Endothelial cell of umbilical vein (primary cell): ENCODE data around the gene HOXC11. TPM values are rescaled to one million over a fixed set of nuclear protein-coding genes. Genes with fewer than 3 reads are reported as not detected.

Experiments used
- BruUV-seq: library from RNA; stranded (reverse); fragments of 400-500 nt; replicated peaks from 2 replicates; lab custom pipeline; 2021; lab: Mats Ljungman, UMichigan
- CTCF ChIA-PET: fragments of 300-600, 350-600 bp; sonication (Branson Sonifier 250); formaldehyde crosslinking; loops from one replicate; lab custom pipeline; 2021; ENCODE audit warnings: antibody characterized with exemption, inconsistent platforms; lab: Charles Lee
- POLR2A ChIA-PET: fragments of 300-600, 350-600 bp; sonication (Branson Sonifier 250); formaldehyde crosslinking; loops from one replicate; lab custom pipeline; 2021; ENCODE audit warnings: antibody characterized with exemption, inconsistent platforms; lab: Charles Lee
- DNase-seq: peaks from one replicate; pipeline ENCODE4 v3.0.0-alpha.2; 2011; ENCODE audit warnings: low read depth, low spot score
- FAIRE-seq: peaks from 2 replicates; lab custom pipeline; 2011; peaks lifted over from hg19 to GRCh38; lab: Jason Lieb, UNC
- H2AFZ ChIP-seq: 2 replicates; pipeline ENCODE4 v1.6.0; 2012; ENCODE audit warnings: low read depth, low read length, control low read depth, inconsistent platforms
- H3K27ac ChIP-seq: 2 replicates; pipeline ENCODE4 v1.5.1; 2011; ENCODE audit warnings: low read depth, mild to moderate bottlenecking, control low read depth, low read length, moderate library complexity; ENCODE audit not compliant: insufficient read depth
- H3K27me3 ChIP-seq, 2 experiments: 2 replicates each; pipeline versions ENCODE4 v1.6.0 to v1.6.1; 2011; ENCODE audit warnings: low read length in 2 of 2, mixed read lengths in 1 of 2; ENCODE audit not compliant: control insufficient read depth in 2 of 2, insufficient read depth in 2 of 2
- H3K36me3 ChIP-seq, 2 experiments: 2 replicates in 1 of 2; 3 replicates in 1 of 2; pipeline ENCODE4 v1.5.1; 2011; ENCODE audit warnings: low read length in 2 of 2, mild to moderate bottlenecking in 1 of 2, moderate library complexity in 1 of 2; ENCODE audit not compliant: control insufficient read depth in 2 of 2, insufficient read depth in 2 of 2; ENCODE audit errors: extremely low read depth in 1 of 2
- H3K4me1 ChIP-seq: 3 replicates; pipeline ENCODE4 v1.5.1; 2011; ENCODE audit warnings: mild to moderate bottlenecking, low read length; ENCODE audit not compliant: control insufficient read depth, insufficient read depth; ENCODE audit errors: extremely low read depth
- H3K4me2 ChIP-seq: 2 replicates; pipeline ENCODE4 v1.6.1; 2011; ENCODE audit warnings: low read length, control low read depth, mixed read lengths; ENCODE audit not compliant: insufficient read depth
- H3K4me3 ChIP-seq, 3 experiments: fragments of 200-600 bp in 1 of 3; sonication (generic), shearing (Covaris generic) in 1 of 3; replicated peaks in 1 of 3; 2 replicates each; pipeline ENCODE4 v1.5.1; 2011 to 2016; ENCODE audit warnings: control low read depth in 3 of 3, low read length in 3 of 3, mild to moderate bottlenecking in 2 of 3, inconsistent platforms in 1 of 3, low read depth in 1 of 3, moderate library complexity in 1 of 3; ENCODE audit not compliant: insufficient read depth in 1 of 3
- H3K79me2 ChIP-seq: 2 replicates; pipeline ENCODE4 v1.6.0; 2012; ENCODE audit warnings: low read length, inconsistent platforms; ENCODE audit not compliant: control insufficient read depth, insufficient read depth
- H3K9ac ChIP-seq: replicated peaks from 2 replicates; pipeline ENCODE3; 2011; ENCODE audit warnings: low read length, control low read depth; ENCODE audit not compliant: insufficient read depth; ENCODE audit errors: extremely low read depth
- H3K9me1 ChIP-seq: replicated peaks from 3 replicates; pipeline ENCODE4 v1.6.0; 2011; ENCODE audit warnings: mild to moderate bottlenecking, low read length; ENCODE audit not compliant: control insufficient read depth, insufficient read depth; ENCODE audit errors: extremely low read depth
- H3K9me3 ChIP-seq: replicated peaks from 2 replicates; pipeline ENCODE4 v1.5.1; 2012; ENCODE audit warnings: low read length, inconsistent platforms; ENCODE audit not compliant: control insufficient read depth, insufficient read depth
- H4K20me1 ChIP-seq: replicated peaks from 2 replicates; pipeline ENCODE3; 2011; ENCODE audit warnings: mild to moderate bottlenecking, low read length; ENCODE audit not compliant: control insufficient read depth, insufficient read depth; ENCODE audit errors: extremely low read depth
- EZH2 ChIP-seq: IDR thresholded peaks from 2 replicates; pipeline ENCODE4 v1.6.1; 2012; ENCODE audit warnings: borderline replicate concordance, low read depth, mild to moderate bottlenecking, moderate library complexity, low read length, inconsistent platforms; ENCODE audit not compliant: severe bottlenecking
- FOS ChIP-seq: IDR thresholded peaks from 2 replicates; pipeline ENCODE4 v1.6.1; 2011; ENCODE audit warnings: mild to moderate bottlenecking, low read length, moderate library complexity, borderline replicate concordance; ENCODE audit not compliant: insufficient read depth
- GATA2 ChIP-seq: IDR thresholded peaks from 2 replicates; pipeline ENCODE4 v1.7.0; 2011; ENCODE audit warnings: low read depth, mild to moderate bottlenecking, moderate library complexity, mixed read lengths, low read length; ENCODE audit not compliant: insufficient read length, insufficient read depth
- JUN ChIP-seq: IDR thresholded peaks from 2 replicates; pipeline ENCODE4 v1.6.1; 2011; ENCODE audit warnings: borderline replicate concordance, low read depth; ENCODE audit not compliant: insufficient read length, insufficient read depth
- MYC ChIP-seq: IDR thresholded peaks from one replicate; pipeline ENCODE4 v1.6.1; 2011; ENCODE audit warnings: mild to moderate bottlenecking, low read depth, low read length
- POLR2AphosphoS5 ChIP-seq: IDR thresholded peaks from 2 replicates; pipeline ENCODE4 v1.6.1; 2012; ENCODE audit warnings: low read depth, mild to moderate bottlenecking, control low read depth, low read length, moderate library complexity; ENCODE audit not compliant: insufficient read depth
- dilution Hi-C: fragments of 300-500 bp; cut with MboI; formaldehyde crosslinking; loops from one replicate; pipeline ENCODE4 v1.15.0; 2019; ENCODE audit warnings: low sequenced_read_pairs; ENCODE audit not compliant: extremely low pct_ligation_motif_present
- intact Hi-C: fragments of 100-400 bp; cut with micrococcal nuclease; formaldehyde crosslinking; loops from one replicate; pipeline ENCODE4 v1.10.0; 2022
- polyA plus RNA-seq, 4 experiments: library from polyadenylated mRNA; depleted of rRNA in 3 of 4; stranded (reverse) in 3 of 4; unstranded in 1 of 4; fragments of >200 nt; gene quantifications; 2 replicates each; pipeline versions ENCODE4 v1.2.1 to v1.2.3, GENCODE V29; 2011 to 2012; ENCODE audit warnings: missing spikeins in 1 of 4
- total RNA-seq: library from RNA; stranded (reverse); gene quantifications from 2 replicates; pipeline ENCODE4 v1.2.3, GENCODE V29; 2021
- TF ChIP-seq, protein P1 (sequence below): IDR thresholded peaks from 2 replicates; pipeline ENCODE4 v1.6.1; 2011; ENCODE audit not compliant: insufficient read depth, insufficient read length
- TF ChIP-seq, protein P2 (sequence below), 2 donors: IDR thresholded peaks; 1 replicate in 1 of 2; 2 replicates in 1 of 2; pipeline ENCODE4 v1.5.1; 2011; ENCODE audit warnings: low read length in 2 of 2, mild to moderate bottlenecking in 2 of 2, moderate library complexity in 2 of 2, control low read depth in 1 of 2, inconsistent platforms in 1 of 2, low read depth in 1 of 2; ENCODE audit not compliant: insufficient read depth in 1 of 2; ENCODE audit errors: extremely low read depth in 1 of 2

Gene HOXC11
- total and polyA plus RNA-seq, 2 donors (not counting 3 experiments of a cell fraction or from before 2014, with no cell fraction given): not detected

DNA sequence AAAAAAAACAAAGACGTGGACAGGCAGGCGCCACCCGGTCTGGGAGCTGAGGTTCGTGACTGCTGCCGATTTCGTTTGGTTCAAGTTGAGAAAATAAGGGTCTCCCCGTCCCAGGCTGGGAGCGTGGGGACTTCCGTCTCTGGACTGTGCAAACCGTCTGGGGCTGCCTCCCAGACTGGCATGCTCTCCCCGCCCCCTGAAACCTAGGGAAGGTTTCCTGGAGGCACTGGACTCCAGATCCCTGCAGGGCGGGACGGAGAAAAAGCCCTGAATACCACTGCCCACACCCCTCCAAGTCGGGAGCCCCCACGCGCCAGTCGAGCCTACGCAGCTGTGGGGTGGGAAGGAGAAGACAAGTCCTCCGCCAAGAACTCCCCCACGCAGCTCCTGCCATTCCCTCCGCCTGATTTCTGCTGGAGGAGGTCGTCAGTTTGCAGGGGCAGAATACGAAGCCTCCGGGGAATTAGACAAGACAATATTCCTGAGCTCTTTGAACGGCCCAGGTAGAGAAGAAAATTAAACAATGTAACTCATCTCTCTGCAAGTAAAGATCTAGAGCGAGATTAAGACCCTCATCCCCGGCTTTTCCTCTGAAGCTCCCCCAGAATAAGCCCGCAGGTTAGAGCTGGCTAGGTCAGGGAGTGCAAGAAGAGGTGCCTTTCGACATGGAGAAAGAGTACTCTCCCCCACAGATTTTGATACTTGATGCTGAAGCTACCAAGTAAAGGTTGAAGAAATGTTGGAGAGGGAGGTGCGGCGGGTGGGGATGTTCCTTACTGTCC lies 44.7 kb upstream of the HOXC11 start:
- no peaks in the 10 kb centered on the region for H3K9me1 ChIP-seq
- H3K9ac ChIP-seq: no peak overlapping the region
- dilution Hi-C loops (no loop called here), intact Hi-C loops (no loop called here)
- CTCF ChIA-PET: interaction anchor here (1.0 kb wide), 1 partner anchor 10 kb away, joined by 3 read pairs; the partner anchor contains the start of gene HOXC13
- TF ChIP-seq, protein P1, sequence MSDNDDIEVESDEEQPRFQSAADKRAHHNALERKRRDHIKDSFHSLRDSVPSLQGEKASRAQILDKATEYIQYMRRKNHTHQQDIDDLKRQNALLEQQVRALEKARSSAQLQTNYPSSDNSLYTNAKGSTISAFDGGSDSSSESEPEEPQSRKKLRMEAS: no peak
- TF ChIP-seq JUN (no peak), FOS (no peak), GATA2 (no peak), MYC (no peak)
- no peak for DNase-seq
- H3K4me1 ChIP-seq: no peaks in the 10 kb centered on the region
- no peaks in the 10 kb centered on the region for H3K9me3 ChIP-seq
- FAIRE-seq: no peak
- no peak overlapping the region for H3K27ac ChIP-seq
- H3K4me2 ChIP-seq: no peak overlapping the region
- no peak overlapping the region for H3K4me3 ChIP-seq
- H3K36me3 ChIP-seq: no peaks in the 10 kb centered on the region
- BruUV-seq: no TSS peak
- H4K20me1 ChIP-seq: no peaks in the 10 kb centered on the region
- H2AFZ ChIP-seq: no peak overlapping the region
- H3K27me3 ChIP-seq: peaks cover 82 to 98% of the 10 kb centered on the region in 2 experiments
- H3K79me2 ChIP-seq: no peaks in the 10 kb centered on the region
- POLR2A ChIA-PET: no interaction called here

DNA sequence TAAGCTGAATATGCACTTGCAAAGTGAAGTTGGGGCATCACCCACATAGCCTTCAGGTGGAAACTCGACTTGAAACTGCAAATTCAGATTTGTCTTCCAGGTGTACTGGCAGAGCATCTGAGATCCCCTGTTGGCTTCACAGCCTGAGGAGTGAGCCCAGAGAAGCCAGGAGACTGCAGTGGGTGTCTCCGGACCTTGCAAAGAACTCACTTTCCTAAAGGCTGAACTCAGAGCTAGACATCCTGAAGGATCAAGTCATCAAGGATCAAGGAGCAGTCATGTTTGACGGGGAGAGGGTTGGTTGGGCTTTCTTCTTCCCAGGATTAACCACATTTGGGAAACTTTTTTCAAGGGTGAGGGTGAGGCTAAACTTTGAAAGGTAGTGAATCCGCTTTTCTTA lies 43.4 kb upstream of the HOXC11 start:
- no peaks in the 10 kb centered on the region for H3K9me1 ChIP-seq
- H3K27me3 ChIP-seq: peaks cover 86 to 100% of the 10 kb centered on the region in 2 experiments
- H3K4me2 ChIP-seq: no peak overlapping the region
- H3K36me3 ChIP-seq: no peaks in the 10 kb centered on the region
- FAIRE-seq: no peak
- no peaks in the 10 kb centered on the region for H4K20me1 ChIP-seq
- no peak for DNase-seq
- no peaks in the 10 kb centered on the region for H3K9me3 ChIP-seq
- no peak overlapping the region for H3K27ac ChIP-seq
- intact Hi-C loops: no loop called here
- no TSS peak for BruUV-seq
- no peaks in the 10 kb centered on the region for H3K4me1 ChIP-seq
- no peaks in the 10 kb centered on the region for H3K79me2 ChIP-seq
- POLR2A ChIA-PET: no interaction called here
- H3K9ac ChIP-seq: no peak overlapping the region
- dilution Hi-C loops: no loop called here
- no peak overlapping the region for H3K4me3 ChIP-seq
- CTCF ChIA-PET: no interaction called here
- H2AFZ ChIP-seq: no peak overlapping the region
- no peak for TF ChIP-seq GATA2
- no peak for TF ChIP-seq JUN
- TF ChIP-seq POLR2AphosphoS5: no peak
- no peak for TF ChIP-seq MYC
- TF ChIP-seq, protein P1: no peak
- TF ChIP-seq, protein P2, sequence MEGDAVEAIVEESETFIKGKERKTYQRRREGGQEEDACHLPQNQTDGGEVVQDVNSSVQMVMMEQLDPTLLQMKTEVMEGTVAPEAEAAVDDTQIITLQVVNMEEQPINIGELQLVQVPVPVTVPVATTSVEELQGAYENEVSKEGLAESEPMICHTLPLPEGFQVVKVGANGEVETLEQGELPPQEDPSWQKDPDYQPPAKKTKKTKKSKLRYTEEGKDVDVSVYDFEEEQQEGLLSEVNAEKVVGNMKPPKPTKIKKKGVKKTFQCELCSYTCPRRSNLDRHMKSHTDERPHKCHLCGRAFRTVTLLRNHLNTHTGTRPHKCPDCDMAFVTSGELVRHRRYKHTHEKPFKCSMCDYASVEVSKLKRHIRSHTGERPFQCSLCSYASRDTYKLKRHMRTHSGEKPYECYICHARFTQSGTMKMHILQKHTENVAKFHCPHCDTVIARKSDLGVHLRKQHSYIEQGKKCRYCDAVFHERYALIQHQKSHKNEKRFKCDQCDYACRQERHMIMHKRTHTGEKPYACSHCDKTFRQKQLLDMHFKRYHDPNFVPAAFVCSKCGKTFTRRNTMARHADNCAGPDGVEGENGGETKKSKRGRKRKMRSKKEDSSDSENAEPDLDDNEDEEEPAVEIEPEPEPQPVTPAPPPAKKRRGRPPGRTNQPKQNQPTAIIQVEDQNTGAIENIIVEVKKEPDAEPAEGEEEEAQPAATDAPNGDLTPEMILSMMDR (IDR thresholded peaks at IDR 0.05; ENCODE audit: extremely low read depth in 1 of 2, insufficient read depth in 1 of 2, low read depth in 1 of 2, low read length in 2 of 2): no peak
- TF ChIP-seq FOS: no peak
- no peak for TF ChIP-seq EZH2
